Adrenal gland (tissue), 5 donors: ENCODE measurements around the gene ARFIP1.

ENCODE experiments used
- CTCF ChIP-seq, 6 experiments: fragments of 450-650 bp in 4 of 6; fragments of 200-600 bp in 2 of 6; sonication (generic) in 1 of 6; IDR thresholded peaks; 1 replicate in 5 of 6; 2 replicates in 1 of 6; pipeline versions ENCODE4 v1.5.1 to v1.8.0; 2016 to 2021; ENCODE audit warnings: antibody characterized with exemption in 6 of 6, mild to moderate bottlenecking in 2 of 6, moderate library complexity in 1 of 6
- POLR2A ChIP-seq, 2 donors: fragments of 450-650 bp; IDR thresholded peaks; one replicate each; pipeline ENCODE4 v1.6.1; 2017; ENCODE audit warnings: antibody characterized with exemption in 2 of 2, mild to moderate bottlenecking in 2 of 2, moderate library complexity in 1 of 2
- donor health status: DM: no; HTN: no; CAD: no.

- TF ChIP-seq CTCF (IDR thresholded peaks at IDR 0.05) (no peak), POLR2A (IDR thresholded peaks at IDR 0.05) (no peak)
Measured at GRCh38 chr4:152954741-152955140, 175.0 kb downstream of the ARFIP1 start.
